ENCODE measurements around the gene MAPRE2.

Gene MAPRE2

GRCh38 chr18:35130236-35130635 lies 89.0 kb downstream of the MAPRE2 start:
- Histone ChIP-seq H3K36me3 (ENCODE audit: low read length) (no peaks in the 10 kb centered on the region), H3K4me2 (ENCODE audit: low read depth, low read length, poor library complexity, severe bottlenecking) (no peak overlapping the region)
- TF ChIP-seq EZH2phosphoT487 (conservative IDR thresholded peaks at IDR 0.05; ENCODE audit: low read length) = no peak
- no peak for TF ChIP-seq CTCF (IDR thresholded peaks at IDR 0.05; ENCODE audit: insufficient read depth, low read length, poor library complexity, severe bottlenecking)

DNA sequence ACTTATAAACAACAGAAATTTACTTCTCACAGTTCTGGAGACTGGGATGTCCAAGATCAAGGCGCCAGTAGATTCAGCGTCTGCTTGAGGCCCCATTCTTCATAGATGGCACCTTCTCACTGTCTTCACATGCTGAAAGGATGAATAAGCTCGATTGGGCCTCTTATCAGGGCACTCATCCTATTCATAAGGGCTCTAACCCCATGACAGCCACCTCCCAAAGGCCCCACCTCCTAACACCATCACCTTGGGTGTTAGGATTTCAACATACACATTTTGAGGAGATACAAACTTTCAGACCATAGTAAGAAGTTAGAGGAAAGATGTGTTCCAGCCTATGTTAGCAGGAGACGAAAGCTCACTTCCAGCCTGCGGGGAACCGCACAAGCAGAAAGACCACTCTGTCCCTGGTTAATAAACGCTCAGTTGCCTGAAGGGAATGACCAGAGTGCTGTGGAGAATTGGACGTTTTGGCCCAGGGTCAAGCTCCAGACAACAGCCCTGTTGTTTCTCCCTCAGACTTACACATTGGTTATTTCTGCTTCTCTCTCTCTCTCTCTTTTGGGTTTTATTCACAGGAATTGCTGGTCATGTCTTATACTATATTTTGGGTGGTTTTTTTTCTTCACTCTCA lies 90.3 kb downstream of the MAPRE2 start:
- Histone ChIP-seq H3K27me3 (ENCODE audit: low read length) (no peaks in the 10 kb centered on the region), H3K79me2 (ENCODE audit: insufficient read depth, low read length) (no peaks in the 10 kb centered on the region), H3K9me3 (ENCODE audit: insufficient read depth, low read length) (no peaks in the 10 kb centered on the region), H3K36me3 (ENCODE audit: low read length) (no peaks in the 10 kb centered on the region), H4K20me1 (ENCODE audit: low read depth, low read length) (no peaks in the 10 kb centered on the region), H3K4me2 (ENCODE audit: low read depth, low read length, poor library complexity, severe bottlenecking) (no peak overlapping the region), H3F3A (ENCODE audit: insufficient read depth) (no peaks in the 10 kb centered on the region), H3K4me3 (ENCODE audit: insufficient read depth, low read length, poor library complexity, severe bottlenecking) (no peak overlapping the region), H3K27ac (ENCODE audit: low read depth, low read length) (no peak overlapping the region), H2AFZ (ENCODE audit: low read depth, low read length, severe bottlenecking) (no peak overlapping the region), H3K9me2 (replicated peaks; ENCODE audit: insufficient read depth, low read length) (no peaks in the 10 kb centered on the region), H3K9ac (ENCODE audit: low read length) (no peak overlapping the region)
- TF ChIP-seq CTCF (IDR thresholded peaks at IDR 0.05; ENCODE audit: insufficient read depth, low read length, poor library complexity, severe bottlenecking) (no peak), EZH2phosphoT487 (conservative IDR thresholded peaks at IDR 0.05; ENCODE audit: low read length) (no peak)

More at GRCh38 chr18:35130236-35130635, 89.0 kb downstream of the MAPRE2 start:
- Histone ChIP-seq H3K9ac (ENCODE audit: low read length) (no peak overlapping the region), H3K79me2 (ENCODE audit: insufficient read depth, low read length) (no peaks in the 10 kb centered on the region), H3K4me3 (ENCODE audit: insufficient read depth, low read length, poor library complexity, severe bottlenecking) (no peak overlapping the region), H4K20me1 (ENCODE audit: low read depth, low read length) (no peaks in the 10 kb centered on the region), H3K9me2 (replicated peaks; ENCODE audit: insufficient read depth, low read length) (no peaks in the 10 kb centered on the region), H2AFZ (ENCODE audit: low read depth, low read length, severe bottlenecking) (no peak overlapping the region), H3K9me3 (ENCODE audit: insufficient read depth, low read length) (no peaks in the 10 kb centered on the region), H3K27me3 (ENCODE audit: low read length) (no peaks in the 10 kb centered on the region), H3F3A (ENCODE audit: insufficient read depth) (no peaks in the 10 kb centered on the region), H3K27ac (ENCODE audit: low read depth, low read length) (no peak overlapping the region)

DNA sequence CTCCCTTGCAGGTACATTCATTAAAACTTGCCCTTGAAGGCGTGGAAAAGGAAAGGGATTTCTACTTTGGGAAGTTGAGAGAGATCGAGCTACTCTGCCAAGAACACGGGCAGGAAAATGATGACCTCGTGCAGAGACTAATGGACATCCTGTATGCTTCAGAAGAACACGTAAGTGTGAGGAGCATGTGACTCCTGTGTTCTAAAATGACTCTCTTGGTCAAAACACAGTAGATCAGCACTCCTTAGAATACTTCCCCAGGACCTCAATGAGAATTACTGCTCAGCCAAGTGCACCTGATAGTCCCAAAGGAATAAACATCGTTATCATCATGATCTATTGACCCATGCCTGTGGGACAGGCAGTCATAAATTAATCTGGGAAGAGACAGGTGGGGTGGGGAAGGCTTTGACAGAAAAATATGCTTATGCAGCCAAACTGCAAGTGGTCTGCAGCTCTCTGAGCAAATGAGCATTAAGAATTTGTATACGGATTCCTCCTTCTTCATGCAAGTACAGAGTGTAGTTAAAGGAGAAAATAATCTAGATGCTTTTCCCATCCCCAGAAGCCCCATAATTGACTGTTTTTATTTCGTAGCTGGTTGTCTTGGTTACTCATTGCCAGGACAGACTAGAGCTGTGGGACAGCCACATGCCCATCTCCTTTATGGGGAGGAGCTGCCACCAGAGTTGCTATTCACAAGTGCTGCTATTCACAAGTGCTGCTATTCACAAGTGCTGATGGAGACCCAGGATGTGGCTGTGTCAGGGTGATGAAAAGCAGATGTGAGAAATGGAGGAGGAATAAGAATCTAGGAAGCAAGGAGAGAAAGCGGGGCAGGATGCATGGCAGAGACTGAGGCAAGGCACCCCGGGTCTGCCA lies 91.0 kb downstream of the MAPRE2 start:
- H3K9ac ChIP-seq (ENCODE audit: low read length) = no peak overlapping the region
- H3K36me3 ChIP-seq (ENCODE audit: low read length) = no peaks in the 10 kb centered on the region
- no peaks in the 10 kb centered on the region for H3K27me3 ChIP-seq (ENCODE audit: low read length)
- no peaks in the 10 kb centered on the region for H4K20me1 ChIP-seq (ENCODE audit: low read depth, low read length)
- H3K27ac ChIP-seq (ENCODE audit: low read depth, low read length) = no peak overlapping the region
- TF ChIP-seq CTCF (IDR thresholded peaks at IDR 0.05; ENCODE audit: insufficient read depth, low read length, poor library complexity, severe bottlenecking) (no peak), EZH2phosphoT487 (conservative IDR thresholded peaks at IDR 0.05; ENCODE audit: low read length) (no peak)
- no peaks in the 10 kb centered on the region for H3K9me2 ChIP-seq (replicated peaks; ENCODE audit: insufficient read depth, low read length)
- H3K4me2 ChIP-seq (ENCODE audit: low read depth, low read length, poor library complexity, severe bottlenecking) = no peak overlapping the region
- no peaks in the 10 kb centered on the region for H3K9me3 ChIP-seq (ENCODE audit: insufficient read depth, low read length)
- no peaks in the 10 kb centered on the region for H3K79me2 ChIP-seq (ENCODE audit: insufficient read depth, low read length)
- H2AFZ ChIP-seq (ENCODE audit: low read depth, low read length, severe bottlenecking) = no peak overlapping the region
- H3F3A ChIP-seq (ENCODE audit: insufficient read depth) = no peaks in the 10 kb centered on the region
- H3K4me3 ChIP-seq (ENCODE audit: insufficient read depth, low read length, poor library complexity, severe bottlenecking) = no peak overlapping the region

Data from SU-DHL-6 (cell line).